ENCODE results near the gene ZNF165. TPM values are rescaled to one million over a fixed set of nuclear protein-coding genes. Genes with fewer than 3 reads are reported as not detected.
"Not testable (repeated sequence)": the region's sequence is repeated elsewhere in the genome, so short reads cannot be mapped to it uniquely, and the experiment has no call there.

The ZNF165 gene
- total and polyA plus RNA-seq, 2 of the 4 experiments (the other 2 are of a cell fraction) = 0.07 to 0.36 TPM

DNA sequence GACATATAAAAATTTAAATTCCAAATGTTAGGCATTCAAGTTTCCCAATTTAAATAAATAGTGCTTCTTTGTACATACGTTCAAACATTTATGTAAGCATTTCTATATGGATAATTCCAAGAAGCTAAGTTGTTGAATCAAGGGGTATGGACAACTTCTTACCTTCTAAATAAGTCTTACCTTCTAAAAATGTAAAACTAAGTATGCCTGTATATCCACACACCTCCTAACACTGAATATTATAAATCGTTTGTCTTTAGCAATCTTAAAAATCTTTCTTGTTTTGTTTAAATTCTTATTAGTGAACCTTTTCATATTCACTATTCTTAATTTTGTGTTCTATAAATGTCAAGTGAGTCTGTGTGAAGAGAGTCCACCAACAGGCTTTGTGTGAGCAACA, 41.5 kb downstream of the ZNF165 start:
- Histone ChIP-seq H3K79me1 (ENCODE audit: low read depth in 1 of 2, low read length in 2 of 2) (peaks cover 17 to 28% of the 10 kb centered on the region in 2 experiments), H3K4ac (ENCODE audit: low read depth, low read length) (no peak overlapping the region), H3K23ac (ENCODE audit: low read depth, low read length) (no peak overlapping the region), H3K56ac (ENCODE audit: extremely low read depth, insufficient read depth, low read length) (no peak overlapping the region), H2AK5ac (ENCODE audit: low read depth, low read length) (no peak overlapping the region), H2BK20ac (ENCODE audit: low read depth, low read length) (no peak overlapping the region), H2AK9ac (replicated peaks; ENCODE audit: low read depth, low read length, poor library complexity) (no peak overlapping the region), H3K27me3 (ENCODE audit: control insufficient read depth, insufficient read depth, low read length) (no peaks in the 10 kb centered on the region), H3K4me3 (ENCODE audit: insufficient read depth, low read depth, low read length) (no peak overlapping the region), H2BK15ac (ENCODE audit: low read depth, low read length) (no peak overlapping the region), H3K4me2 (ENCODE audit: low read depth, low read length) (no peak overlapping the region), H4K91ac (ENCODE audit: insufficient read depth, low read depth, low read length) (no peak overlapping the region), H3K4me1 (ENCODE audit: control insufficient read depth, insufficient read depth, low read length) (peaks cover 2% of the 10 kb centered on the region; the same call in 1 of the 2 replicates), H3K14ac (replicated peaks; ENCODE audit: low read depth, low read length) (no peak overlapping the region), H3K18ac (ENCODE audit: low read depth, low read length) (no peak overlapping the region), H2BK5ac (ENCODE audit: low read depth, low read length, poor library complexity, severe bottlenecking) (no peak overlapping the region), H3K9me3 (ENCODE audit: control insufficient read depth, insufficient read depth, low read length) (no peaks in the 10 kb centered on the region), H4K8ac (ENCODE audit: low read depth in 2 of 2, low read length in 2 of 2) (no peak overlapping the region), H2BK120ac (ENCODE audit: low read depth, low read length) (no peak overlapping the region), H4K5ac (ENCODE audit: low read depth, low read length) (no peak overlapping the region), H4K20me1 (ENCODE audit: insufficient read depth, low read length) (no peaks in the 10 kb centered on the region), H3K27ac (ENCODE audit: insufficient read depth, low read length) (no peak overlapping the region), H3K36me3 (ENCODE audit: control insufficient read depth, insufficient read depth, low read length) (peaks cover 21% of the 10 kb centered on the region), H3K9me1 (ENCODE audit: insufficient read depth, low read length) (no peaks in the 10 kb centered on the region; the same call in 1 of the 2 replicates), H2AFZ (replicated peaks; ENCODE audit: low read length, poor library complexity) (no peak overlapping the region), H3K9ac (ENCODE audit: low read depth, low read length) (no peak overlapping the region)
- DNase-seq (no peak), ATAC-seq (ENCODE audit: low read depth) (no peak)
- in situ Hi-C loops (cut with MboI; ENCODE audit: low sequenced_read_pairs) = no loop called here
- intact Hi-C loops (cut with micrococcal nuclease) = no loop called here
- BruUV-seq (replicated peaks) = no TSS peak
- WGBS, 2 experiments (ENCODE audit: extremely low coverage in 2 of 2, insufficient read length in 1 of 2) = no CpG with 5 or more reads among the region's 2 CpGs
- TF ChIP-seq MAFK (IDR thresholded peaks at IDR 0.05; ENCODE audit: low read depth, low read length) = no peak
- TF ChIP-seq NFE2L2 (IDR thresholded peaks at IDR 0.05; ENCODE audit: low read depth, low read length) = no peak
- TF ChIP-seq RAD21 (IDR thresholded peaks at IDR 0.05; ENCODE audit: low read length) = no peak
- TF ChIP-seq FOS (IDR thresholded peaks at IDR 0.05; ENCODE audit: low read depth, low read length) = no peak
- no peak for TF ChIP-seq MXI1 (IDR thresholded peaks at IDR 0.05; ENCODE audit: borderline replicate concordance, low read depth, low read length)
- ChIA-PET POLR2A (ENCODE audit: unreplicated experiment) (no interaction called here), CTCF (no interaction called here)
- dilution Hi-C loops (cut with HindIII; ENCODE audit: low sequenced_read_pairs, unreplicated experiment) = no loop called here

DNA sequence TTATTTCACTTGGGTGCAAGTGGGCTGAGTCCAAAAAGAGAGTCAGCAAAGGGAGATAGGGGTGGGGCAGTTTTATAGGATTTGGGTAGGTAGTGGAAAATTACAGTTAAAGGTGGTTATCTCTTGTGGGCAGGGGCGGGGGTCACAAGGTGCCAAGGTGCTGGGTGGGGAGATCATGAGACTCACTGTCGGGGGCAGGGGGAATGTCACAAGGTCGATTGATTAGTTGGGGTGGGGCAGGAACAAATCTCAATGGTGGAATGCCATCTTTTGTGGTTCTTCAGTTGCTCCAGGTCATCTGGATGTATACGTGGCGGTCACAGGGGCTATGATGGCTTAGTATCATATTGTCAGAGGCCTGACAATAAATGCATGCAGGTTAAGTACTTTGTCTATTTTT, 41.9 kb downstream of the ZNF165 start:
- H4K91ac ChIP-seq (ENCODE audit: insufficient read depth, low read depth, low read length); dilution Hi-C loops (cut with HindIII; ENCODE audit: low sequenced_read_pairs, unreplicated experiment); H2BK120ac ChIP-seq (ENCODE audit: low read depth, low read length); H3K27me3 ChIP-seq (ENCODE audit: control insufficient read depth, insufficient read depth, low read length); in situ Hi-C loops (cut with MboI; ENCODE audit: low sequenced_read_pairs); CTCF ChIA-PET; H3K4me2 ChIP-seq (ENCODE audit: low read depth, low read length); H2BK20ac ChIP-seq (ENCODE audit: low read depth, low read length); H4K5ac ChIP-seq (ENCODE audit: low read depth, low read length); H3K4me3 ChIP-seq (ENCODE audit: insufficient read depth, low read depth, low read length); H2BK15ac ChIP-seq (ENCODE audit: low read depth, low read length); POLR2A ChIA-PET (ENCODE audit: unreplicated experiment); intact Hi-C loops (cut with micrococcal nuclease); DNase-seq; H3K56ac ChIP-seq (ENCODE audit: extremely low read depth, insufficient read depth, low read length); H2BK5ac ChIP-seq (ENCODE audit: low read depth, low read length, poor library complexity, severe bottlenecking); H3K9me3 ChIP-seq (ENCODE audit: control insufficient read depth, insufficient read depth, low read length); H2AK9ac ChIP-seq (replicated peaks; ENCODE audit: low read depth, low read length, poor library complexity); H3K9ac ChIP-seq (ENCODE audit: low read depth, low read length); H2AFZ ChIP-seq (replicated peaks; ENCODE audit: low read length, poor library complexity); H4K8ac ChIP-seq (ENCODE audit: low read depth in 2 of 2, low read length in 2 of 2); BruUV-seq (replicated peaks); H3K18ac ChIP-seq (ENCODE audit: low read depth, low read length); H3K4me1 ChIP-seq (ENCODE audit: control insufficient read depth, insufficient read depth, low read length); H4K20me1 ChIP-seq (ENCODE audit: insufficient read depth, low read length); H2AK5ac ChIP-seq (ENCODE audit: low read depth, low read length); ATAC-seq (ENCODE audit: low read depth); H3K9me1 ChIP-seq (ENCODE audit: insufficient read depth, low read length); H3K27ac ChIP-seq (ENCODE audit: insufficient read depth, low read length); H3K23ac ChIP-seq (ENCODE audit: low read depth, low read length); H3K14ac ChIP-seq (replicated peaks; ENCODE audit: low read depth, low read length); H3K4ac ChIP-seq (ENCODE audit: low read depth, low read length): not testable (repeated sequence)
- no CpG with 5 or more reads among the region's 5 CpGs for WGBS, 2 experiments (ENCODE audit: extremely low coverage in 2 of 2, insufficient read length in 1 of 2)
- peaks cover 17 to 30% of the 10 kb centered on the region in 2 experiments for H3K79me1 ChIP-seq (ENCODE audit: low read depth in 1 of 2, low read length in 2 of 2)
- peaks cover 24% of the 10 kb centered on the region for H3K36me3 ChIP-seq (ENCODE audit: control insufficient read depth, insufficient read depth, low read length)

Data from IMR-90 (cell line).